HepG2 (cell line): ENCODE data around the gene ROBO3. TPM values are rescaled to one million over a fixed set of nuclear protein-coding genes. Genes with fewer than 3 reads are reported as not detected.
A peak's percentile ranks its signal among the peaks of the same experiment; 100 is the strongest.

Experiments
- AKAP8 ChIP-seq: sonication (generic); formaldehyde crosslinking; IDR thresholded peaks from 2 replicates; pipeline ENCODE4 v1.5.1; 2020; ENCODE audit warnings: mild to moderate bottlenecking, missing genetic modification reagents
- ATF1 ChIP-seq: IDR thresholded peaks from 2 replicates; pipeline ENCODE4 v1.6.1; 2016; ENCODE audit warnings: mild to moderate bottlenecking, control low read depth
- CBX1 ChIP-seq: IDR thresholded peaks from one replicate; pipeline ENCODE4 v1.6.1; 2016; ENCODE audit warnings: antibody characterized with exemption, low read depth
- EP300 ChIP-seq, 3 experiments: sonication (generic) in 1 of 3; formaldehyde crosslinking in 1 of 3; IDR thresholded peaks; 2 replicates each; pipeline versions ENCODE4 v1.5.1 to v1.6.1; 2011 to 2020; ENCODE audit warnings: low read depth in 2 of 3, low read length in 2 of 3, borderline replicate concordance in 1 of 3, improper control_type of control experiment in 1 of 3, mild to moderate bottlenecking in 1 of 3, missing genetic modification reagents in 1 of 3, moderate library complexity in 1 of 3
- FOXA3 ChIP-seq: IDR thresholded peaks from 2 replicates; pipeline ENCODE4 v1.6.1; 2016; ENCODE audit warnings: missing genetic modification reagents, missing compliant biosample characterization
- GABPA ChIP-seq, 2 experiments: IDR thresholded peaks; 2 replicates each; pipeline ENCODE4 v1.6.1; 2011 to 2016; ENCODE audit warnings: low read depth in 2 of 2, low read length in 1 of 2, missing biosample characterization in 1 of 2, missing genetic modification characterization in 1 of 2
- GFI1 ChIP-seq: sonication (generic); formaldehyde crosslinking; IDR thresholded peaks from 2 replicates; pipeline ENCODE4 v1.5.0; 2020; ENCODE audit warnings: missing genetic modification reagents, mild to moderate bottlenecking, borderline replicate concordance
- HDAC6 ChIP-seq: fragments of 200-600 bp; sonication (generic); IDR thresholded peaks from 2 replicates; pipeline ENCODE4 v1.7.0; 2017; ENCODE audit warnings: mild to moderate bottlenecking, antibody characterized with exemption, low read length, low read depth
- KLF11 ChIP-seq: IDR thresholded peaks from 2 replicates; pipeline ENCODE4 v1.6.1; 2016; ENCODE audit warnings: missing compliant biosample characterization
- KLF9 ChIP-seq: IDR thresholded peaks from 2 replicates; pipeline ENCODE4 v1.6.1; 2016; ENCODE audit warnings: low read depth
- MAFK ChIP-seq, 2 experiments: IDR thresholded peaks in 1 of 2; conservative IDR thresholded peaks in 1 of 2; 2 replicates each; pipeline ENCODE4 v1.6.1; 2011; ENCODE audit warnings: improper control_type of control experiment in 2 of 2, low read length in 2 of 2
- MEIS2 ChIP-seq: sonication (generic); formaldehyde crosslinking; IDR thresholded peaks from 2 replicates; pipeline ENCODE4 v1.9.0; 2021; ENCODE audit warnings: mild to moderate bottlenecking, missing genetic modification reagents
- NFATC3 ChIP-seq: sonication (generic); formaldehyde crosslinking; IDR thresholded peaks from 2 replicates; pipeline ENCODE4 v1.5.1; 2020; ENCODE audit warnings: mild to moderate bottlenecking, missing genetic modification reagents
- NFKBIZ ChIP-seq: IDR thresholded peaks from 2 replicates; pipeline ENCODE4 v1.6.1; 2018; ENCODE audit warnings: missing genetic modification reagents, missing compliant biosample characterization
- ONECUT2 ChIP-seq: sonication (generic); formaldehyde crosslinking; IDR thresholded peaks from 2 replicates; pipeline ENCODE4 v1.4.0; 2020; ENCODE audit warnings: missing genetic modification reagents
- RARA ChIP-seq: IDR thresholded peaks from 2 replicates; pipeline ENCODE4 v1.6.1; 2016; ENCODE audit warnings: missing genetic modification reagents, missing compliant biosample characterization
- RNF2 ChIP-seq: fragments of 450-650 bp; conservative IDR thresholded peaks from 2 replicates; pipeline ENCODE4 v1.6.1; 2016; ENCODE audit warnings: low read depth
- RXRB ChIP-seq: IDR thresholded peaks from 2 replicates; pipeline ENCODE4 v1.6.1; 2016; ENCODE audit warnings: borderline replicate concordance, missing genetic modification reagents, missing compliant biosample characterization
- SALL1 ChIP-seq: sonication (generic); formaldehyde crosslinking; IDR thresholded peaks from 2 replicates; pipeline ENCODE4 v1.8.0; 2022; ENCODE audit warnings: mild to moderate bottlenecking, missing genetic modification reagents
- SKI ChIP-seq: fragments of 450-650 bp; IDR thresholded peaks from one replicate; pipeline ENCODE4 v1.6.1; 2018; ENCODE audit warnings: mild to moderate bottlenecking; ENCODE audit not compliant: partially characterized antibody
- SOX6 ChIP-seq, 2 experiments: fragments of 450-650 bp in 1 of 2; sonication (generic) in 1 of 2; formaldehyde crosslinking in 1 of 2; IDR thresholded peaks; 2 replicates each; pipeline versions ENCODE4 v1.4.0 to v1.6.1; 2017 to 2020; ENCODE audit warnings: antibody characterized with exemption in 1 of 2, mild to moderate bottlenecking in 1 of 2, missing genetic modification reagents in 1 of 2
- TAF1 ChIP-seq: sonication (generic); formaldehyde crosslinking; IDR thresholded peaks from 2 replicates; pipeline ENCODE4 v1.4.0; 2020; ENCODE audit warnings: missing genetic modification reagents
- ZNF205 ChIP-seq: IDR thresholded peaks from 2 replicates; pipeline ENCODE4 v1.6.1; 2018; ENCODE audit warnings: missing biosample characterization, missing genetic modification reagents
- ZNF44 ChIP-seq: sonication (generic); formaldehyde crosslinking; IDR thresholded peaks from 2 replicates; pipeline ENCODE4 v1.5.1; 2020; ENCODE audit warnings: mild to moderate bottlenecking, missing genetic modification reagents
- ZNF441 ChIP-seq: sonication (generic); formaldehyde crosslinking; IDR thresholded peaks from 2 replicates; pipeline ENCODE4 v1.7.0; 2021; ENCODE audit warnings: missing genetic modification reagents, borderline replicate concordance
- polyA plus RNA-seq, 8 experiments: library from polyadenylated mRNA; depleted of rRNA in 3 of 8; stranded (reverse) in 7 of 8; unstranded in 1 of 8; fragments of >200 nt; fragmentation: Illumina TruSeq in 4 of 8; extraction: Trizol in 4 of 8; gene quantifications; 2 replicates each; pipeline versions ENCODE4 v1.2.1 to v1.2.3, GENCODE V29; 2011 to 2016; ENCODE audit warnings: low read depth in 4 of 8, missing spikeins in 1 of 8, mixed read lengths in 1 of 8; ENCODE audit not compliant: insufficient read depth in 1 of 8
- total RNA-seq, 5 experiments: library from RNA; depleted of rRNA; stranded (reverse); fragments of >200 nt; fragmentation: Illumina TruSeq; extraction: Trizol; gene quantifications; 2 replicates each; pipeline ENCODE4 v1.2.3, GENCODE V29; 2016; ENCODE audit warnings: low read depth in 1 of 5
- TF ChIP-seq, protein P1 (sequence below): sonication (generic); formaldehyde crosslinking; IDR thresholded peaks from 2 replicates; pipeline ENCODE4 v1.8.0; 2022; ENCODE audit warnings: missing genetic modification reagents, mild to moderate bottlenecking, inconsistent platforms, borderline replicate concordance
- TF ChIP-seq, protein P2 (sequence below): conservative IDR thresholded peaks from 2 replicates; pipeline ENCODE4 v1.6.1; 2018; ENCODE audit warnings: missing genetic modification reagents
- TF ChIP-seq, protein P3 (sequence below): sonication (generic); formaldehyde crosslinking; IDR thresholded peaks from 2 replicates; pipeline ENCODE4 v1.4.0; 2020; ENCODE audit warnings: missing genetic modification reagents, borderline replicate concordance

The ROBO3 gene
- total and polyA plus RNA-seq, 2 of the 13 experiments (the other 11 are each of a cell fraction or from before 2014, with no cell fraction given), result 0.07 to 2.4 TPM

DNA sequence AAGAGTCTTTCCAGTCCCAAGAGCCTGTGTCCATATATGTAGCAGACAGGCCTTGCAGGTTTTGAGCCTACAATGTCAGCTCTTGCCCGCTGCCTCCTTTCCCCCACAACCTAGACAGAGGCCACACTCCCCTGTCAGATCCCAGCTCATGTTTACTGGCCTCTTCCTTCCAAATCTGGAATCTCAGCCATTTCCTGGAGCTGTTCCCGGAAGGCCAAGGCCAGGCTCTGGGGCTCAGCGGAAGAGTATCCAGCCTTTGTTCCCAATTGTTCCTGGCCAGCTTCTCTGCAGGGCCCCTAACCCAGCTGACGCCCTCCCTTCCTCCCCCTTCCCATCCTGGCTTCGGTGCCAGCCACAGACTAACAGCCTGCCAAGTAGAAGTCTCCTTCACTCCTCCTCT is 33.5 kb downstream of the ROBO3 start (continued):
- TF ChIP-seq RXRB (CRISPR knock-in tag) (0 out of 2 replicates have a peak, but pooled peaks have one; percentile 50), NFATC3 (CRISPR knock-in tag) (no peak), TAF1 (CRISPR knock-in tag) (no peak), ZNF441 (CRISPR knock-in tag) (no peak), GFI1 (peak; percentile 95), HDAC6 (no peak), MAFK (conservative IDR thresholded peaks at IDR 0.05 in 1 of 2, IDR thresholded peaks at IDR 0.05 in 1 of 2; ENCODE audit: low read length in 2 of 2) (no peak), AKAP8 (no peak), SALL1 (CRISPR knock-in tag) (peak; percentile 66; the same call in 1 of the 2 replicates), NFKBIZ (no peak), KLF9 (no peak), ZNF44 (CRISPR knock-in tag) (no peak), ONECUT2 (CRISPR knock-in tag) (no peak), RNF2 (no peak), FOXA3 (CRISPR knock-in tag) (peak; percentile 71; the same call in 1 of the 2 replicates), RARA (CRISPR knock-in tag) (peak; percentile 91), MEIS2 (peak; percentile 35; the same call in 1 of the 2 replicates), ZNF205 (CRISPR knock-in tag) (no peak), GABPA (IDR thresholded peaks at IDR 0.05; ENCODE audit: low read depth, low read length) (no peak), GABPA (CRISPR knock-in tag; IDR thresholded peaks at IDR 0.05; ENCODE audit: low read depth) (peak; percentile 58), SKI (no peak), EP300 (IDR thresholded peaks at IDR 0.05; ENCODE audit: low read depth in 2 of 2, low read length in 2 of 2) (peak in 1 of 2 experiments; percentile 53; a peak in 1 of 4 replicates), EP300 (CRISPR knock-in tag; IDR thresholded peaks at IDR 0.05; ENCODE audit: borderline replicate concordance) (no peak), ATF1 (CRISPR knock-in tag) (no peak), CBX1 (no peak), SOX6 (IDR thresholded peaks at IDR 0.05) (no peak), SOX6 (CRISPR knock-in tag; IDR thresholded peaks at IDR 0.05) (peak; percentile 94), KLF11 (CRISPR knock-in tag) (no peak)
- TF ChIP-seq, protein P1, sequence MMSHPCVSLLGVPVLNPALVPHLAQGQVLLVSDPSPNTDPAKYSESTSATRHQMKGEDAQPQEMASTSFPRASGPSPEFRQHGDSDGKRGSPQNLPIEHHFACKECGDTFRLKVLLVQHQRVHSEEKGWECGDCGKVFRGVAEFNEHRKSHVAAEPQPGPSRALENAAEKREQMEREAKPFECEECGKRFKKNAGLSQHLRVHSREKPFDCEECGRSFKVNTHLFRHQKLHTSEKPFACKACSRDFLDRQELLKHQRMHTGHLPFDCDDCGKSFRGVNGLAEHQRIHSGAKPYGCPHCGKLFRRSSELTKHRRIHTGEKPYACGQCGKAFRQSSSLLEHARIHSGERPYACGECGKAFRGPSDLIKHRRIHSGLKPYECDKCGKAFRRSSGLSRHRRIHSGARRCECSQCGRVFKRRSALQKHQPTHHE (CRISPR knock-in tag), result no peak
- TF ChIP-seq, protein P2, sequence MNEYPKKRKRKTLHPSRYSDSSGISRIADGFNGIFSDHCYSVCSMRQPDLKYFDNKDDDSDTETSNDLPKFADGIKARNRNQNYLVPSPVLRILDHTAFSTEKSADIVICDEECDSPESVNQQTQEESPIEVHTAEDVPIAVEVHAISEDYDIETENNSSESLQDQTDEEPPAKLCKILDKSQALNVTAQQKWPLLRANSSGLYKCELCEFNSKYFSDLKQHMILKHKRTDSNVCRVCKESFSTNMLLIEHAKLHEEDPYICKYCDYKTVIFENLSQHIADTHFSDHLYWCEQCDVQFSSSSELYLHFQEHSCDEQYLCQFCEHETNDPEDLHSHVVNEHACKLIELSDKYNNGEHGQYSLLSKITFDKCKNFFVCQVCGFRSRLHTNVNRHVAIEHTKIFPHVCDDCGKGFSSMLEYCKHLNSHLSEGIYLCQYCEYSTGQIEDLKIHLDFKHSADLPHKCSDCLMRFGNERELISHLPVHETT (CRISPR knock-in tag), result no peak
- TF ChIP-seq, protein P3, sequence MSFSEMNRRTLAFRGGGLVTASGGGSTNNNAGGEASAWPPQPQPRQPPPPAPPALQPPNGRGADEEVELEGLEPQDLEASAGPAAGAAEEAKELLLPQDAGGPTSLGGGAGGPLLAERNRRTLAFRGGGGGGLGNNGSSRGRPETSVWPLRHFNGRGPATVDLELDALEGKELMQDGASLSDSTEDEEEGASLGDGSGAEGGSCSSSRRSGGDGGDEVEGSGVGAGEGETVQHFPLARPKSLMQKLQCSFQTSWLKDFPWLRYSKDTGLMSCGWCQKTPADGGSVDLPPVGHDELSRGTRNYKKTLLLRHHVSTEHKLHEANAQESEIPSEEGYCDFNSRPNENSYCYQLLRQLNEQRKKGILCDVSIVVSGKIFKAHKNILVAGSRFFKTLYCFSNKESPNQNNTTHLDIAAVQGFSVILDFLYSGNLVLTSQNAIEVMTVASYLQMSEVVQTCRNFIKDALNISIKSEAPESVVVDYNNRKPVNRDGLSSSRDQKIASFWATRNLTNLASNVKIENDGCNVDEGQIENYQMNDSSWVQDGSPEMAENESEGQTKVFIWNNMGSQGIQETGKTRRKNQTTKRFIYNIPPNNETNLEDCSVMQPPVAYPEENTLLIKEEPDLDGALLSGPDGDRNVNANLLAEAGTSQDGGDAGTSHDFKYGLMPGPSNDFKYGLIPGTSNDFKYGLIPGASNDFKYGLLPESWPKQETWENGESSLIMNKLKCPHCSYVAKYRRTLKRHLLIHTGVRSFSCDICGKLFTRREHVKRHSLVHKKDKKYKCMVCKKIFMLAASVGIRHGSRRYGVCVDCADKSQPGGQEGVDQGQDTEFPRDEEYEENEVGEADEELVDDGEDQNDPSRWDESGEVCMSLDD, result no peak
